Medulla oblongata (tissue), 1 donor: Measurements from ENCODE around the gene CTDSPL.
"Not testable (repeated sequence)": the region's sequence is repeated elsewhere in the genome, so short reads cannot be mapped to it uniquely, and the experiment has no call there.

ENCODE experiments used
- DNase-seq: peaks from one replicate; pipeline ENCODE4 v3.0.0-alpha.2; 2015; ENCODE audit errors: extremely low spot score

Gene CTDSPL

GRCh38 chr3:37987751-37988179, 126.1 kb downstream of the CTDSPL start:
- DNase-seq: no peak

GRCh38 chr3:37988376-37988775, 126.7 kb downstream of the CTDSPL start:
- DNase-seq: not testable (repeated sequence)

GRCh38 chr3:37988931-37989525, 127.3 kb downstream of the CTDSPL start:
- no peak for DNase-seq

- DNase-seq: no peak
Measured at GRCh38 chr3:37989821-37990480, 128.3 kb downstream of the CTDSPL start.

GRCh38 chr3:37990527-37990926, 128.8 kb downstream of the CTDSPL start, which contains the start of gene VILL:
VILL (plus strand) TSS chr3:37990786; CDS start chr3:37993673, 2,887 bp downstream.
- DNase-seq: no peak

- DNase-seq: no peak
Measured at GRCh38 chr3:37991109-37991508, 129.4 kb downstream of the CTDSPL start.

GRCh38 chr3:37991823-37992222, 130.1 kb downstream of the CTDSPL start:
- DNase-seq: no peak

GRCh38 chr3:37992271-37993066, 130.8 kb downstream of the CTDSPL start:
- no peak for DNase-seq

- DNase-seq: no peak
Measured at GRCh38 chr3:37993067-37993455, 131.4 kb downstream of the CTDSPL start.

- no peak for DNase-seq
Measured at GRCh38 chr3:37993460-37993819, 131.8 kb downstream of the CTDSPL start.

- DNase-seq: peak; percentile 78
Measured at GRCh38 chr3:37993820-37994638, 132.3 kb downstream of the CTDSPL start.

- no peak for DNase-seq
Measured at GRCh38 chr3:37994639-37994972, 132.9 kb downstream of the CTDSPL start.

- DNase-seq: peak; percentile 43
Measured at GRCh38 chr3:37995652-37996641, 134.3 kb downstream of the CTDSPL start.

GRCh38 chr3:37996785-37997301, 135.2 kb downstream of the CTDSPL start:
- DNase-seq: peak; percentile 56

GRCh38 chr3:37997342-37997741, 135.7 kb downstream of the CTDSPL start:
- no peak for DNase-seq

- DNase-seq: no peak
Measured at GRCh38 chr3:37997791-37998370, 136.2 kb downstream of the CTDSPL start.

GRCh38 chr3:37999836-38000235, 138.2 kb downstream of the CTDSPL start:
- DNase-seq: no peak

GRCh38 chr3:38000242-38000916, 138.7 kb downstream of the CTDSPL start:
- DNase-seq: no peak

- DNase-seq: peak; percentile 88
Measured at GRCh38 chr3:38000965-38001455, 139.3 kb downstream of the CTDSPL start.
